Measurements from ENCODE around the gene CASP6.
A peak's percentile ranks its signal among the peaks of the same experiment; 100 is the strongest.

Gene CASP6

GRCh38 chr4:109721033-109721432, 17.8 kb upstream of the CASP6 start:
- TF ChIP-seq CTCF (conservative IDR thresholded peaks at IDR 0.05; ENCODE audit: low read depth, low read length), result no peak
- DNase-seq (ENCODE audit: low read depth), result no peak
- H3K4me3 ChIP-seq (ENCODE audit: low read length), result no peak overlapping the region

GRCh38 chr4:109719604-109720003, 16.4 kb upstream of the CASP6 start:
- TF ChIP-seq CTCF (conservative IDR thresholded peaks at IDR 0.05; ENCODE audit: low read depth, low read length), result no peak
- H3K4me3 ChIP-seq (ENCODE audit: low read length), result no peak overlapping the region
- no peak for DNase-seq (ENCODE audit: low read depth)

- no peak for DNase-seq (ENCODE audit: low read depth)
- no peak for TF ChIP-seq CTCF (conservative IDR thresholded peaks at IDR 0.05; ENCODE audit: low read depth, low read length)
Observed at GRCh38 chr4:109718759-109719158, 15.5 kb upstream of the CASP6 start.

GRCh38 chr4:109713500-109713899, 10.3 kb upstream of the CASP6 start:
- no peak for TF ChIP-seq CTCF (conservative IDR thresholded peaks at IDR 0.05; ENCODE audit: low read depth, low read length)
- H3K4me3 ChIP-seq (ENCODE audit: low read length), result no peak overlapping the region

More at GRCh38 chr4:109718759-109719158, 15.5 kb upstream of the CASP6 start:
- H3K4me3 ChIP-seq (ENCODE audit: low read length), result no peak overlapping the region

GRCh38 chr4:109708990-109709389, 5.7 kb upstream of the CASP6 start:
- DNase-seq (ENCODE audit: low read depth), result no peak
- TF ChIP-seq CTCF (conservative IDR thresholded peaks at IDR 0.05; ENCODE audit: low read depth, low read length), result no peak
- no peak overlapping the region for H3K4me3 ChIP-seq (ENCODE audit: low read length)

More at GRCh38 chr4:109713500-109713899, 10.3 kb upstream of the CASP6 start:
- no peak for DNase-seq (ENCODE audit: low read depth)

GRCh38 chr4:109708435-109708834, 5.2 kb upstream of the CASP6 start:
- no peak for TF ChIP-seq CTCF (conservative IDR thresholded peaks at IDR 0.05; ENCODE audit: low read depth, low read length)
- no peak for DNase-seq (ENCODE audit: low read depth)
- no peak overlapping the region for H3K4me3 ChIP-seq (ENCODE audit: low read length)

- no peak for TF ChIP-seq CTCF (conservative IDR thresholded peaks at IDR 0.05; ENCODE audit: low read depth, low read length)
- peak overlapping the region; percentile 76 for H3K4me3 ChIP-seq (ENCODE audit: low read length)
- DNase-seq (ENCODE audit: low read depth), result peak; percentile 17
Observed at GRCh38 chr4:109703664-109704361, 568 bp upstream of the CASP6 start.
